Measurements from ENCODE around the gene TNFSF15.
A peak's percentile ranks its signal among the peaks of the same experiment; 100 is the strongest.

The TNFSF15 gene

DNA sequence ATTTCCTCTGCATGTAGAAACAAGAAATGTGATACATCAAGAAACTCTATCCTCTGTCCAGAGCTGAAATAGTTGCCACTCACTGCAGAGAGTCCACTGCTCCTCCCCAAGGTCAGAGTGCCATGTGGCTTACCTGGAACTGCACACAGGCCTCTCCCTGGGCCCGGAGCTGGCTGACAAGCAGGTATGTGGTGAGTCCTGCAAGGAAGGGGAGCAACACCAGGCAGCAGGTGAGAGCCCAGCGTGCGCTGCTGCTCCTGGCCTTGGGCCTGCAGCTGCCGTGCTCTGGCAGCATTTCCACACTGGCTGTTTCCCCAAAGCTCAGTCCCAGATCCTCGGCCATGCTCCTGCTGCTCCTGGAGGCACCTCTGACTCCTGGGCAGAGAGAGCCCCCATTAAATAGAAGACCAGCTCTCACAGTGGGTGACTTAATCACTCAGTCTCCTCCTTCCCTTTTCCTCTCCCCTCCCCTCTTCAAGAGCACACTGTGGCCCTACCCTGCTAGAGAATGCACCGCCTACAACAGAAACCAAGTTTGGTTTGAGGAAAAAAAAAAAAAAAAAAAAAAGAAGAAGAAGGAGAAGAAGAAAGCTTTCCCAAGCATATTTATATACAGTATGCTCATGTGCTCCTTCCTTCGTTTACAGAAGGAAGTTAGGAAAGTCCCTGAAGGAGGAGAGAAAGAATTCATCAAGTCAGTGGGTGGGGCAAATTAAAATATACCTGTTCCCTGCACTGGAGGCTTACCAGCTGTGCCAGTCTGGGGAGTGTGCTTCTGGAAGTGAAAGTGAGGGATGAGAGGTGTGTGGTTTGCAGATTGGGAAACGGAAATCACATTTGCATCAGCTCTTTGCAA lies at the start of gene TNFSF15:
TSS of gene TNFSF15 (minus strand) at position 370 of the 856 bp plus-strand sequence. CDS start at position 343, 27 bp downstream.
- peak; percentile 19 for DNase-seq (ENCODE audit: low spot score)

DNA sequence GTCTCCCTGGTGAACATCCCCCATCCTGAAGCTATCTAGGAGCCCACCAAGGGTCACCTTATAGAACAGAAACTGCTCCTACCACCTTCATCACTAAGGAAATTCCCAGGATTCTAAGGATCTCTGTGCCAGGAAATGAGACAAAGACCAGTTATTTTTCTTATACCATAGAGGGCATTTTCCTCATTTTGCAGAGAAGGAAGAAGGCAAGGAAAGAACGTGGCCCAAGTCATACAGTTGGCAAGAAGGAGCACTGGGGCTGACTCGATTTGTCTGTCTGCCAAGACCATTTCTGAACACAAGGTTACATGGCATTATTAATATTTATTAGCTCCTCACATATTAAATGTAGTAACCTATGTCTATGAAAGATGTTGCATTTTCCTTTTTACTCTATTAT lies 49.6 kb upstream of the TNFSF15 start:
- DNase-seq (ENCODE audit: low spot score): no peak

DNA sequence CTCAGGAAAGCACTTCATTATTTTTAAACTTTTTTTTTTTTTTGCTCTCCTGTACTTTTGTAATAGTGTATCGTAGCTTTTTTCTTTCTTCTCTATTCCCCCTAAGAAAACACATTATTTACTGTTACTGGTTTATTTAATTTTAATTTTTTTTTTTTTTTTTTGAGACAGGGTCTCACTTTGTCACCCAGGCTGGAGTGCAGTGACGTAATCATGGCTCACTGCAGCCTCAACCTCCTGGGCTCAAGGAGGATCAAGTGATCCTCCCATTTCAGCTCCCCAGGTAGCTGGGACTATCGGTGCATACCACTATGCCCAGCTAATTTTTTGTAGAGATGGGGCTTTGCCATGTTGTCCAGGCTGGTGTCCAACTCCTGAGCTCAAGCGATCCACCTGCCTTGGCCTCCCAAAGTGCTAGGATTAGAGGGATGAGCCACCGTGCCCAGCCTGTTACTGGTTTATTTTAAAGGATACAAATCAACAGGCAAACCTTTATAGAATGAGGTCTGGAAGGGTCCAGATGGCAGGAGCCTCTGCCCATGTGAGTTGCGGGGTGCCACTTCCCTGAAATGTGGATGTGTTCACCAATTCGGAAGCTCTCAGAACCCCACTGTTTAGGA lies 49.0 kb upstream of the TNFSF15 start:
- no peak for DNase-seq (ENCODE audit: low spot score)

DNA sequence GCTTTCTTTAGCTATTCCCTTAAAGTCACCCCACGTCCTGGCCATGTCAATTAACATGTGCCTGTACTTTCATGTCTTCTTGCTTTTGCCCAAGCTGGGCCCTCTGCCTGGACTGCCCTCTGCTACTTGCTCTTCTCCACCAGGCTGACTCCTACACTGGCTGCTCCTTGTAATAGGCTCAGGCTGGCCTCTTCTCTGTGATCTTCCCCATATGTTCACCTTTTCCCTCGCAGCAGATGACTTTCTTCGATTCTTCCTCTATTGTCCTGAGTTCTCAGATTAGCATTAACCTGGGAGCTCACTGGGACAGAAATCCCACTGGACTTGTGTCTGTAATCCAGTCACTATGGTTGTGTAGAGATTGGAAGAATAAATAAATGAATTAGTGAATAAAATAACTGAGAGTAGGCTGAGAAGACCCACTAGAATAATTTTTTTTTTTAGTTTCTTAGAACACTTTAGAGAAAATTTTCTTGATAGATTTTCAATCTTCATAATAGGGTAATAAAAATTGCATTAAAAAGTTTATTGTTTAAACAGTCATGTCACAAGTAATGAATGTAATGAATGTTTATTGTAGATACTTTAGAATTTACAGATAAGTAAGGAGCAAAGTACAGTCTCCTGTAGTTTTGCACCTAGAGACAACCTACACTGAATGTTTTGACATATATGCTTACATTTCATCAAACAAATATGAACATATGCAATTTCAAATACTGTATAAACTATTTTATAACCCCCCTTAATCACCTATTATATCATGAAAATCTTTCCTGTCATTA lies 47.4 kb upstream of the TNFSF15 start:
- no peak for DNase-seq (ENCODE audit: low spot score)

DNA sequence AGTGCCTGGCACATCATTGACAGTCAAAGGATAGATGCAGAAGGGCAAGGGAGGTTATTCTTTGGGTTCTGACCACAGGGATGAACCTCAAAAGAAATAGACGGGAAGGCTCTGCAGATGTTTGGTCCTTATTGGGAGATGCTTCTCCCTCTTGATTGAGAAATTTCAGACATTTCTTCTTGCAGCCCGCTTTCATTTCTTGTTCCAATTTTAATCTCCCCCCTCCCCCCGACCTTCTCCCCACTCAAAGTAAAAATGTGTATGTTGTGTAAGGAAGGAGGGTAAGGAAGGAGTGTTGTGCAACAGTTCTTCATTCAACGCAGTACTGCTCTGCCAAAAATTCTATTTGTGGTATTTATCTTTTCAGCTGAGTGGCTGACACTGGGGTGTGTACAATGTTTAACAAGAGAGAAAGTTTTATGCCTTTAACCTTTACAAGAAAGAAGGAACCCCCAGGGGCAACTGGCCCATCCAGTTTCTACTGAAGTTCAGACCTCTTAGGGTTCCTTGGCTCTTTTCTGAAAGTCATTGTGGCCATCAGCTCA lies 46.3 kb upstream of the TNFSF15 start:
- peak; percentile 44 for DNase-seq (ENCODE audit: low spot score)

DNA sequence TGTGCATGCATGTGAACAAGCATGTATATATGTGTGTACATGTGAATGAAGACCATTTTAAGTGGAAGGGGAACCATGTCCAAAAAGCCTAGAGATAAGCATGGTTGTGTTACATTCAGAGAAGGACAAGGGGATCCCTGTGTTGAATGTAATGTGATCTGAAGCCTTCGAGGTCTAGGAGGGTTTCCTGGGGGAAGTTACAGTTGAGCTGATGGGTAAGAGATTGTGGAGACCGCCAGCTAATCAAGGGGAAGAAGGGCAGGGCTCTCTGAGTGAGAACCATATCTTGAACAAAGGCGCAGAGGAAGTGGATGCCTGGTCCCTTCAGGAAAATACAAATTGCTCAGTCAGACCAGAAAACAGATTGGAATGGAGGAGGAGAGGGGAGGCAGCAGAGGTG lies 45.5 kb upstream of the TNFSF15 start:
- no peak for DNase-seq (ENCODE audit: low spot score)

DNA sequence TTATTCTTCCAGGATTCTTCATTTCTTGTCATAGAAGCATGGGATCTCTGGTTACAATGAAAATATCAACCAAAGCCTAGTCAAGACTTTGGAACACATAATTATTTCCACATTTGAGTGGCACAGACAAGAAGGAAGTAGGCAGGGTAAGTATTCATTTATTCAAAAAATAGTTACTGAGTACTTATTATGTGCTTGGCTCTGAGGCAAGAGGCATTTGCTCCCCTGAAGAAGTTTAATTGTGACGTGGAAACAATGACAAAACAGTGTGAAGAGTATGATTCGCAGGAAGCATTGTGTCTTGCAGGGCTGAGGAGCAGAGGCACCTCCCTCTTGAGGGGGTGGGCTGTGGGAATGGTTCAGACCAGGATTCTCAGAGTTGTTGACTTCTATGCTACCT lies 45.0 kb upstream of the TNFSF15 start:
- peak; percentile 14 for DNase-seq (ENCODE audit: low spot score)

DNA sequence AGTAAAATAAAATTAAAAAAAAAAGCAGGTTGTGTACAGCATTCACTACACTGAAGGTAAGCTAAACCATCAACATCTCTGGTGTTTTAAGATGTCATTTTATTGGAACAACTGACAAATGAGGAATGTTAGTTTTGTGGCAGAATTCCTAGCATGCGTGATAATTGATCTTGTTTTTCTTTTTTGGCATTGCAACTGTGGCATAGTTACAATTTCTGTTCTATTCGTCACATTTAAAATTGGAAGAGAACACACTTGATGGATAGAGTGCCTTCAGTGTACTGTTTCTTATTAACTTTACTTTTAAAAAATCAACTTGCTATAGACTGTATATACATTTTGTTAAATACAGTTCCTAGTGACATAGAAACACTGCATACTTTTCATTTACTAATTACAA lies 43.6 kb upstream of the TNFSF15 start:
- DNase-seq (ENCODE audit: low spot score): peak; percentile 23

DNA sequence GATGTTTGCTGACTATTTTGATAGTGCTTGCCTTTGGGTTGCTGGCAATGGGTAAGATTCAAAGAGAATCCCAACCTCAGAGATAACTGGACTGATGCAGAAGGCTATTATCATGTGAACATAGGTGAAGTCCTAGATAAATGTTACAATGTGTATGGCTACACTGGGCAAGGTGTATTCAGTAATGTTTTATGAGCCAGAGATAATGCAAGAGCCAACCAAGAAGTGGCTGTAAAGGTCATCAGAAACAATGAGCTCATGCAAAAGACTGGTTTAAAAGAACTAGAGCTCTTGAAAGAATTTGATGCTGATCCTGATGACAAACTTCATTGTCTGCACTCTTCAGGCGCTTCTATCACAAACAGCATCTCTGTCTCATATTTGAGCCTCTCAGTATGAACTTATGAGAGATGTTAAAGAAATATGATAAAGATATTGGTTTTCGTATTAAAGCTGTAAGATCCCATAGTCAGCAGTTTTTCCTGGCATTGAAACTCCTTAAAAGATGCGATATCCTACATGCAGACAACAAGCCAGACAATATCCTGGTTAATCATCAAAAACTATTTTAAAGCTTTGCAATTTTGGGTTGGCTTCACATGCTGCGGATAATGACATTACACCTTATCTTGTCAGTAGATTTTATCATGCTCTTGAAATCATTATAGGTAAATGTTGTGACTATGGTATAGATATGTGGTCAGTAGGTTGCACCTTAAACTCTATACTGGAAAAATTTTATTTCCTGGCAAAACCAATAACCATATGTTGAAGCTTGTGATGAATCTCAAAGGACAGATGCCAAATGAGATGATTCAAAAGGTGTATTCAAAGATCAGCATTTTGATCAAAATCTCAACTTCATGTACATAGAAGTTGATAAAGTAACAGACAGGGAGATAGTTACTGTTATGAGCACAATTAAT lies 41.9 kb upstream of the TNFSF15 start:
- no peak for DNase-seq (ENCODE audit: low spot score)

DNA sequence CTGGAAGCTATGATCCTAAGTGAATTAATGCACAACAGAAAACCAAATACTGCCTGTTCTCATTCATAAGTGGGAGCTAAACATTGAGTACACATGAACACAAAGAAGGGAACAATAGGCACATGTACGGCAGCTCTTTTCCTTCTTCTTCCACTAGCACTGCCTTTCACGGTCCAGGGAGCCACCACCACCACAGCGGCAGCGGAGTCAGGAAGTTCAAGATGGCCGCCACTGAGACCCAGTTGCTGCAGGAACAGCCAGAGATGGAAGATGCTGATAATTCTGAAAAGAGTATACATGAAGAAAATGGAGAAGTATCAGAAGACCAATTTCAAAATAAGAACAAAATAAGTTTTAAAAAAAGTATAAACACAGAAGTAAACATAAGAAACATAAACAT lies 39.5 kb upstream of the TNFSF15 start:
- DNase-seq (ENCODE audit: low spot score): no peak

DNA sequence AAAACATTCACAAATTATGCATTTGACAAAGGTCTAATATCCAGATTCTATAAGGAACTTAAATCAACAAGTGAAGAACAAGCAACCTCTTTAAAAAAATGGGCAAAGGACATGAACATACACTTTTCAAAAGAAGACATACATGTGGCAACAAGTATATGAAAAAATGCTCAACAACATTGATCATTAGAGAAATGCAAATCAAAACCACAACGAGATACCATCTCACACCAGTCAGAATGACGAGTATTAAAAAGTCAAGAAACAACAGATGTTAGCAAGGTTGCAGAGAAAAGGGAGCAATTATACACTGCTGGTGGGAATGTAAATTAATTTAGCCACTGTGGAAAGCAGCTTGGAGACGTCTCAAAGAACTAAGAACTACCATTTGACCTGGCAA lies 38.9 kb upstream of the TNFSF15 start:
- DNase-seq (ENCODE audit: low spot score): no peak

DNA sequence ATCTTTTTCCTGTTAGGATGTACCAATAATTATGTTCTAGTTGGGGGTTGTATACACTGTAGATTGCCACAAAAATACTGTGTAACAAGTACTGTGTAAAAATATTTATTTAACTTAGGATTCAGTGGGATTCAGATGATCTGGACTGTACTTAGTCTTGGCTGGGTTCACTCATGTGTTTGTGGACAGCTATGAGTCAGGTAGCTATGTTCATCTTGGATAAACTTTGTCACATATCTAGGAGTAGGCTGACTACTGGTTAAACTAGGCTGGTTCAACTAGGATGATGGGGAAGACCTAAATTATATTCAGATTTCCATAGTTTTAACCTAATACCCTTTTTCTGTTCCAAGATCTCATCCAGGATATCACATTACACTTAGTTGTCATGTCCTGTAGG lies 32.1 kb upstream of the TNFSF15 start:
- peak; percentile 30 for DNase-seq (ENCODE audit: low spot score)

DNA sequence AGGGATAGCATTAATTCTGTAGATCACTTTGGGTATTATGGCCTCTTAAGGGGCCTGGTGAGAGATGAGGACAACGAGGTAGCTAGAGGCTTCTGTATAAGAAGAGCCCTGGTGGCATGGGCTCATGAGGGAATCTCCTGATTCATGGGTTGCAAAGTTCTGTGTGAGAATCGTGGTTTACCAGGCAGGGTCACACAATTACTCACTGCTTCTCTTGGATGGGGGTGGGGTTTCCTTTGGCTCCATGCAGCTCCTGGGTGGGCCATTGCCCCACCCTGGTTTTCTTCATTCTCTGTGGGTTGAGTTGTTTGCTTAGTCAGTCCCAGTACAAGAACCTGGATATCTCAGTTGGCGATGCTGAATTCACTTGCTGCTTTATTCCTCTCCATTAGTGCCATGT lies 30.9 kb upstream of the TNFSF15 start:
- DNase-seq (ENCODE audit: low spot score): no peak

DNA sequence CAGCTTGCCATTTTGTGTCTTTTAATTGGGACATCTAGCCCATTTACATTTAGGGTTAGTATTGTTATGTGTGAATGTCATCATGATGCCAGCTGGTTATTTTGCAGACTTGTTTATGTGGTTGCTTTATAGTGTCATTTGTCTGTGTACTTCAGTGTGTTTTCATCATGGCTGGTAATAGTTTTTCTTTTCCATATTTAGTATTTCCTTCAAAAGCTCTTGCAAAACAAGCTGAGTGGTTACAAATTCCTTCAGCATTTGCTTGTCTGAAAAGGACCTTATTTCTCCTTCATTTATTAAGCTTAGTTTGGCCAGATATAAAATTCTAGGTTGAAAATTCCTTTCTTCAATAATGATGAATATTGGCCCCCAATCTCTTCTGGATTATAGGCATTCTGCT lies 28.5 kb upstream of the TNFSF15 start:
- DNase-seq (ENCODE audit: low spot score): no peak

DNA sequence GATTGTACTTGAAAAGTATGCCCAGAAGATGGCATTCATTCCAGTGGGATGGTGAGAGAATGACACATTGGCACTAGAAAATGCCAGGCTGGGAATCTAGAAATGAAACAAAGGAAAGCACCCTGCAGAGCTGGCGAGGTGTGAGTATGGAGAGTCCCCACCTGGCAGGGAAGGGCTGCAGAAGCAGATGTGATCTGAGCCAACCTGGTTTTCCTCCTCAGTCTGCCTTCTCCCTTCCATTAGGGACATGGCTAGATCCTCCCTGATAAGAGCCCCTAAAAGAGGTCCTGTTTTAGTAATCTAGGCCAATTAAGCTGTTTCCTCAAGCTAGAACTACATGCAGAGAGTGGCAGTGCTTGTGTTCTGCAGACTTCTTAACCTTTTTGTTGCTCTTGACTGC lies 24.7 kb upstream of the TNFSF15 start:
- DNase-seq (ENCODE audit: low spot score): no peak

DNA sequence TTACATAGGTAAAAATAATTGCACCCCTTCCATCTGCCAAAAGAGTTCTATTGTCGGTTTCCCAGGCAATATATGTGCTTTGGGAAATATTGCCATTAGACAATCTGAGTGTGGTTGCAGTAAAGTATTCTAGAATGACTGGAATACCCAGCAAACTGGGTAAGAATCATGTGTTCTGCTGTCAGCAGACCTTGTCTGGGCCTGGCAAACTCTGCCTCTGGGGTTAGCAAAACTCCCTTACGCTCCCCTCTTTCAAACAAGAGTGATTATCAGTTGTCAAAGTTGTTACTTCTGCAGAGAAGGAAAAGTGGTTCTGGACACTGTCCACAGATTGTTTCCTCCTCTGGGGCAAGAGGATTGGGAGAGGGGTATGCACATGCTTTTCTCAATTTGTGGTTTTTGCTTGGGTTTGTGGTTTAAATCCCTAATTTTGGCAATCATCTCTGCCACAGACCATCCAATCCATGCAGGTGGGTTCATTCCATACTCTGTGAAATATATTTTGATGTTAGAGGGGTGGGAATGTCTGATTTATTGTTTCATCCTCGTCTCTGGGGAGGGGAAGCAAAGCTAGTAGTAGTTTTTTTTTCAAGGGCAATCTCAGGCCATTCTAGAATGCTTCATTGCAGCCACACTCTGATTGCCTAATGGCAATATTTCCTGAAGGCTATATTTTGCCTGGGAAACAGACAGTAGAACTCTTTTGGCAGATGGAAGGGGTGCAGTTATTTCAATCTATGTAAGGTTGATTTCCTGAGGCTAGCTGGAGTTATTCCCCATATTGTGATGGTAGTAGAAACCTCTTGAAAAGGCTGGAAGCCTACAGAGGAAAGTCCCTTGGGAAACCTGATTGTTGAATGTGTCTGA lies 24.0 kb upstream of the TNFSF15 start:
- DNase-seq (ENCODE audit: low spot score): no peak

DNA sequence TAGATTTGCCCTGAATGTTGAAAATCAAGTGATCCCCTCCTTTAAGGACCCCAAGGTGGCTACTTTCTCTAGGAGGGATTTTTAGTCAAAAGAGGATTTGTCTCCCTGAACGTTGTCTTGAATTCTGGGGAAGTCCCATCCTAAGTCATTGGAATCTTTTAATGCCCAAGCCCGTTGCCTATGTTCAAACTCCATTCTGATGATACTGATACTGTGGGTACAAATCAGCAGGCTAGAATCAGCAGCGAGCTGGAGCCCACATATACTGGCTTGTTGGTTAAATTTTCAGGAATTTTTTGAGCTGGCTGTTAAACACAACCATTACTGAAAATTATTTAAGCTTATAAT lies 22.4 kb upstream of the TNFSF15 start:
- DNase-seq (ENCODE audit: low spot score): no peak

DNA sequence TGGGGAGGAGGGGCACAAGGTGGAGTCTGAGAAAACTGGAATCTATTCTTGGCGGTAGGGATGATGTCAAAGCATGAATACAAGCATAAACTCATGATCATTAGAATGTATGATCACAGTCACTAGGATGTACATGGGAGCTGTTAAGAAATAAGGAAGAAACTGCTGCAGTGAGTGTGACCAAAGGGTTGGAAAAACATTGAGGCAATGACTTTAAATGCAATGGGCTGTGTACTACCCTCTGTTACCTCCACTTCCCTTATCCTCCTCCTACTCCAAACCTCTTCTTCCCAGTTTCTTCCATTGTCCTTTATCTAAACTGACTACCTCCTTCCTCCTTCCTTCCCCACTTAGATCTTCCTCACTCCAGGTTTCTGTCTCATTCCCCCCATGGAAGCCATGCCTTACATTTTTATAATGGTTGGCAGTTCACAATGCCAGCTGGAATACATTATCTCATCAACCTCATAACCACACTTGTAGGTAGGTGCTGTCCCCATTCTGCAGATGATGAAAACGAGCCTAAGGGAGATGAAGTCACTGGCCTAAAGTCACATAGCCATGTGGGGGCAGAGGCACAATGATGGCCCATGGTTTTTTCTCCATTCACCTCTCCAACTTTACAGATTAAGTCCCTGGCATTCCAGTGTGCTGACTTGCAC lies 21.9 kb upstream of the TNFSF15 start:
- no peak for DNase-seq (ENCODE audit: low spot score)

DNA sequence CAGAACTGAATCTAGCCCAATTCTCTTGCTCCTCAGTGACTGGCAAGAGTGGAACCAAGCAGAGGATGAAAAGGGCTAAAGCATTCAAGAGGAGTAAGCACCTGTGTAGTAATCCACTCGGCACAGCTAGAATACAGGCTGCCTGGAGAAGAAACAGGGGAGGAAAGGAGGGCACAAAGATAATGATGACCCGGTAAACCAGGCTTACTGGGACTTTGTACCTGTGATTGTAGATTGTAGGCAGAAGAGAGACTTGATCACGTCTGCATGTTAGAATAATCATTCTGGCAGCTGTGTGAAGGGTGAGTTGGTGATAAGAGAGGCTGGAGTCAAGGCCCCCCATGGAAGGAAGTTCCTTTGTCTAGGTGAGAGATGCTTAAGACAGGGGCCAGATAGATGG lies 20.6 kb upstream of the TNFSF15 start:
- no peak for DNase-seq (ENCODE audit: low spot score)

Measured in AG20443 (cell line).